NCI-H128 (cell line): ENCODE data around the gene FAM174C.
"Not testable (repeated sequence)": the region's sequence is repeated elsewhere in the genome, so short reads cannot be mapped to it uniquely, and the experiment has no call there.

Experiments
- DNase-seq: peaks from one replicate; lab custom pipeline; 2025; ENCODE audit not compliant: unreplicated experiment; lab: John Stamatoyannopoulos, UW

Gene FAM174C

GRCh38 chr19:1296575-1297271, 21.4 kb downstream of the FAM174C start:
- no peak for DNase-seq

GRCh38 chr19:1298235-1298634, 22.9 kb downstream of the FAM174C start:
- DNase-seq, result no peak

- no peak for DNase-seq
Measured at GRCh38 chr19:1299801-1300200, 24.5 kb downstream of the FAM174C start.

GRCh38 chr19:1300744-1301490, 25.6 kb downstream of the FAM174C start:
- no peak for DNase-seq

- DNase-seq, result no peak
Measured at GRCh38 chr19:1302533-1303239, 27.4 kb downstream of the FAM174C start.

- no peak for DNase-seq
Measured at GRCh38 chr19:1304197-1304924, 29.0 kb downstream of the FAM174C start.

GRCh38 chr19:1305354-1305753, 30.0 kb downstream of the FAM174C start:
- not testable (repeated sequence) for DNase-seq

- no peak for DNase-seq
Measured at GRCh38 chr19:1307320-1307719, 32.0 kb downstream of the FAM174C start.

- DNase-seq, result no peak
Measured at GRCh38 chr19:1307755-1308303, 32.5 kb downstream of the FAM174C start.

- no peak for DNase-seq
Measured at GRCh38 chr19:1308718-1309117, 33.4 kb downstream of the FAM174C start.

GRCh38 chr19:1309977-1310852, 34.9 kb downstream of the FAM174C start:
- no peak for DNase-seq

GRCh38 chr19:1310853-1311180, 35.5 kb downstream of the FAM174C start:
- DNase-seq, result no peak

- no peak for DNase-seq
Measured at GRCh38 chr19:1311543-1312091, 36.3 kb downstream of the FAM174C start.

- no peak for DNase-seq
Measured at GRCh38 chr19:1312767-1313694, 37.7 kb downstream of the FAM174C start.

- DNase-seq, result no peak
Measured at GRCh38 chr19:1313695-1314613, 38.6 kb downstream of the FAM174C start.

- DNase-seq, result no peak
Measured at GRCh38 chr19:1315470-1316166, 40.3 kb downstream of the FAM174C start.

GRCh38 chr19:1316466-1316865, 41.1 kb downstream of the FAM174C start:
- no peak for DNase-seq
